WTC11 (cell line): ENCODE measurements around the gene CHRNA3. TPM values are rescaled to one million over a fixed set of nuclear protein-coding genes. Genes with fewer than 3 reads are reported as not detected.
"Not testable (repeated sequence)": the region's sequence is repeated elsewhere in the genome, so short reads cannot be mapped to it uniquely, and the experiment has no call there.

Source experiments
- ATAC-seq: fragments of 200-7000 bp; cut with Tn5 transposase; 2 replicates; pipeline ENCODE4 v1.10.0; 2021; ENCODE audit warnings: mild to moderate bottlenecking, moderate library complexity
- CTCF ChIA-PET: fragments of 300-600 bp; sonication (Branson Sonifier 250); formaldehyde crosslinking; loops from one replicate; lab custom pipeline; 2021; ENCODE audit warnings: antibody characterized with exemption; lab: Charles Lee
- POLR2A ChIA-PET: fragments of 350-600 bp; sonication (Branson Sonifier 250); formaldehyde crosslinking; loops from one replicate; lab custom pipeline; 2021; ENCODE audit warnings: antibody characterized with exemption; lab: Charles Lee
- DNase-seq: peaks from one replicate; pipeline ENCODE4 v3.0.0; 2021; ENCODE audit warnings: low spot score
- H3K27ac Mint-ChIP-seq: 2 replicates; pipeline ENCODE4 v1.8.0; 2021; ENCODE audit warnings: mixed read lengths
- H3K27me3 Mint-ChIP-seq: 2 replicates; pipeline ENCODE4 v1.8.0; 2021; ENCODE audit warnings: low read depth, mild to moderate bottlenecking, moderate library complexity, mixed read lengths
- H3K36me3 Mint-ChIP-seq: 2 replicates; pipeline ENCODE4 v1.8.0; 2021; ENCODE audit warnings: mixed read lengths
- H3K4me1 Mint-ChIP-seq: 2 replicates; pipeline ENCODE4 v1.8.0; 2022; ENCODE audit warnings: mixed read lengths
- H3K4me3 Mint-ChIP-seq: 2 replicates; pipeline ENCODE4 v1.8.0; 2021; ENCODE audit warnings: mild to moderate bottlenecking, moderate library complexity, mixed read lengths
- H3K9me3 Mint-ChIP-seq: 2 replicates; pipeline ENCODE4 v1.8.0; 2021; ENCODE audit warnings: mixed read lengths
- ATF6 ChIP-seq: sonication (generic); formaldehyde crosslinking; IDR thresholded peaks from 2 replicates; pipeline ENCODE4 v1.8.1; 2023; ENCODE audit warnings: mild to moderate bottlenecking, missing genetic modification reagents
- CBFB ChIP-seq: sonication (generic); formaldehyde crosslinking; IDR thresholded peaks from 2 replicates; pipeline ENCODE4 v1.8.1; 2022; ENCODE audit warnings: mild to moderate bottlenecking, low read depth, missing genetic modification reagents
- EMX1 ChIP-seq: fragments of 250-450 bp; sonication (Bioruptor Pico); IDR thresholded peaks from 2 replicates; pipeline ENCODE4 v1.8.0; 2021; ENCODE audit warnings: mild to moderate bottlenecking
- ERG ChIP-seq: fragments of 250-450 bp; sonication (Bioruptor Pico); IDR thresholded peaks from 2 replicates; pipeline ENCODE4 v1.8.0; 2021; ENCODE audit warnings: mild to moderate bottlenecking
- ETV6 ChIP-seq: sonication (generic); formaldehyde crosslinking; IDR thresholded peaks from 2 replicates; pipeline ENCODE4 v1.8.1; 2022; ENCODE audit warnings: mild to moderate bottlenecking, missing genetic modification reagents
- FOXK1 ChIP-seq: sonication (generic); formaldehyde crosslinking; IDR thresholded peaks from 2 replicates; pipeline ENCODE4 v1.8.0; 2022; ENCODE audit warnings: mild to moderate bottlenecking, moderate library complexity, missing genetic modification reagents
- GABPB1 ChIP-seq: sonication (generic); formaldehyde crosslinking; IDR thresholded peaks from 2 replicates; pipeline ENCODE4 v1.8.1; 2023; ENCODE audit warnings: mild to moderate bottlenecking, missing genetic modification reagents
- NR3C1 ChIP-seq: sonication (generic); formaldehyde crosslinking; conservative IDR thresholded peaks from 2 replicates; pipeline ENCODE4 v1.8.1; 2023; ENCODE audit warnings: low read depth, mild to moderate bottlenecking, missing genetic modification reagents
- SMAD4 ChIP-seq: sonication (generic); formaldehyde crosslinking; IDR thresholded peaks from 2 replicates; pipeline ENCODE4 v1.8.0; 2022; ENCODE audit warnings: mild to moderate bottlenecking, missing genetic modification reagents
- SP1 ChIP-seq: sonication (generic); formaldehyde crosslinking; conservative IDR thresholded peaks from 2 replicates; pipeline ENCODE4 v1.8.1; 2022; ENCODE audit warnings: missing genetic modification reagents
- STAT6 ChIP-seq: sonication (generic); formaldehyde crosslinking; conservative IDR thresholded peaks from 2 replicates; pipeline ENCODE4 v1.8.1; 2023; ENCODE audit warnings: mild to moderate bottlenecking, low read depth, missing genetic modification reagents, moderate library complexity
- TCF7 ChIP-seq: sonication (generic); formaldehyde crosslinking; IDR thresholded peaks from 2 replicates; pipeline ENCODE4 v1.8.0; 2022; ENCODE audit warnings: mild to moderate bottlenecking, low read depth, missing genetic modification reagents, moderate library complexity
- ZBTB21 ChIP-seq: sonication (generic); formaldehyde crosslinking; IDR thresholded peaks from 2 replicates; pipeline ENCODE4 v1.8.1; 2023; ENCODE audit warnings: mild to moderate bottlenecking, missing genetic modification reagents, borderline replicate concordance
- ZNF121 ChIP-seq: sonication (generic); formaldehyde crosslinking; IDR thresholded peaks from 2 replicates; pipeline ENCODE4 v1.8.0; 2023; ENCODE audit warnings: missing genetic modification reagents
- ZNF232 ChIP-seq: sonication (generic); formaldehyde crosslinking; IDR thresholded peaks from 2 replicates; pipeline ENCODE4 v1.8.0; 2022; ENCODE audit warnings: mild to moderate bottlenecking, missing genetic modification reagents
- total RNA-seq: library from RNA; stranded (reverse); gene quantifications from 3 replicates; pipeline ENCODE4 v1.2.3, GENCODE V29; 2021
- TF ChIP-seq, protein P1 (sequence below): fragments of 250-450 bp; sonication (Bioruptor Pico); IDR thresholded peaks from 2 replicates; pipeline ENCODE4 v2.1.2; 2022; ENCODE audit warnings: mild to moderate bottlenecking, moderate library complexity
- TF ChIP-seq, protein P2 (sequence below): sonication (generic); formaldehyde crosslinking; IDR thresholded peaks from 2 replicates; pipeline ENCODE4 v1.8.0; 2022; ENCODE audit warnings: missing genetic modification reagents
- TF ChIP-seq, protein P3 (sequence below): sonication (generic); formaldehyde crosslinking; IDR thresholded peaks from 2 replicates; pipeline ENCODE4 v1.8.0; 2022; ENCODE audit warnings: mild to moderate bottlenecking, missing genetic modification reagents
- TF ChIP-seq, protein P4 (sequence below): sonication (generic); formaldehyde crosslinking; IDR thresholded peaks from 2 replicates; pipeline ENCODE4 v1.8.1; 2023; ENCODE audit warnings: mild to moderate bottlenecking, moderate library complexity, missing genetic modification reagents

CHRNA3 gene
- total RNA-seq, 1 experiment from 2014 or later, result 4.4 TPM

DNA sequence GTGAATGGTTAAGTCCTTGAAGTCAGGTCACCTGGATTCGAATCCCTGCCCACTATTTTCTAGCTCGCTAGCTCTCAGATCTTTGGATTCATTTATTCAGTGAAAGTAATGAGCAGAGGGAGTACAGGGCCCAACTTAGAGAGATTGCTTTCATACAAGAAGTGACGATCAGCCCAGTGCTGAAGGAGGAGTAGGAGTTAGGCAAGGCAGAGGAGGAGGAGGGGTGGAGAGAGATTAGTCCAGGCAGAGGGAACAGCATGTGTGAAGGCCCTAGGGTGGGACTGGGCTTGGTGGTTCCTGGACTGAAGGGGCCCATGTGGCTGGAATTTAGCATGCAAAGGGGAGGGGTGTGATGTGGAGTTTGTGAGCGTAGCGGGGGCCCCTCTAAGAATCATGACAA, 59.3 kb downstream of the CHRNA3 start (continued):
- TF ChIP-seq, protein P1, sequence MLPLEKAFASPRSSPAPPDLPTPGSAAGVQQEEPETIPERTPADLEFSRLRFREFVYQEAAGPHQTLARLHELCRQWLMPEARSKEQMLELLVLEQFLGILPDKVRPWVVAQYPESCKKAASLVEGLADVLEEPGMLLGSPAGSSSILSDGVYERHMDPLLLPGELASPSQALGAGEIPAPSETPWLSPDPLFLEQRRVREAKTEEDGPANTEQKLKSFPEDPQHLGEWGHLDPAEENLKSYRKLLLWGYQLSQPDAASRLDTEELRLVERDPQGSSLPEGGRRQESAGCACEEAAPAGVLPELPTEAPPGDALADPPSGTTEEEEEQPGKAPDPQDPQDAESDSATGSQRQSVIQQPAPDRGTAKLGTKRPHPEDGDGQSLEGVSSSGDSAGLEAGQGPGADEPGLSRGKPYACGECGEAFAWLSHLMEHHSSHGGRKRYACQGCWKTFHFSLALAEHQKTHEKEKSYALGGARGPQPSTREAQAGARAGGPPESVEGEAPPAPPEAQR, result no peak

DNA sequence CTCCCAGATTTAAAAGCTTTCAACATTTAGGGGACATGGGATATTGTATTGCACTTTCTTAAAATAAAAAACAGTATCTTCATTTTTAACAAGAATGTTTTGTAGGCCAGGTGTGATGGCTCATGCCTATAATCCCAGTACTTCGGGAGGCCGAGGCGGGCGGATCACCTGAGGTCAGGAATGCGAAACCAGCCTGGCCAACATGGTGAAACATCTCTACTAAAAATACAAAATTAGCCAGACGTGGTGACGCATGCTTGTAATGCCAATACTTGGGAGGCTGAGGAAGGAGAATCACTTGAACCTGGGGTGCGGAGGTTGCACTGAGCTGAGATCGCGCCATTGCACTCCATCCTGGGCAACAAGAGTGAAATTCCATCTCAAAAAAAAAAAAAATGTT, 60.6 kb downstream of the CHRNA3 start:
- ATAC-seq, H3K27ac Mint-ChIP-seq, H3K36me3 Mint-ChIP-seq, H3K9me3 Mint-ChIP-seq, POLR2A ChIA-PET, H3K27me3 Mint-ChIP-seq, DNase-seq, H3K4me3 Mint-ChIP-seq: not testable (repeated sequence)
- peaks cover 11% of the 10 kb centered on the region for H3K4me1 Mint-ChIP-seq
- CTCF ChIA-PET, result interaction anchor here (1.1 kb wide), 1 partner anchor 20 kb away, joined by 3 read pairs; no protein-coding TSS in a partner anchor

- peaks cover 4% of the 10 kb centered on the region for H3K4me1 Mint-ChIP-seq
- no peak for DNase-seq
- peaks cover 20% of the 10 kb centered on the region for H3K36me3 Mint-ChIP-seq
- 0 out of 2 replicates have a peak, but pooled peaks have one; percentile 30 for ATAC-seq
- ChIA-PET POLR2A (interaction anchor here (1.1 kb wide), 1 partner anchor 13 kb away, joined by 11 read pairs; the partner anchor contains the start of gene CHRNA5), CTCF (interaction anchor here (1.1 to 1.4 kb wide), 2 partner anchors 13 to 244 kb away, joined by 3 to 4 read pairs; partner anchors contain the start of gene CHRNA5)
- H3K27me3 Mint-ChIP-seq, result no peaks in the 10 kb centered on the region
- H3K9me3 Mint-ChIP-seq, result peaks cover 1% of the 10 kb centered on the region; the same call in 1 of the 2 replicates
- H3K27ac Mint-ChIP-seq, result no peak overlapping the region
- H3K4me3 Mint-ChIP-seq, result no peak overlapping the region
- no peak for TF ChIP-seq NR3C1 (CRISPR knock-in tag)
- TF ChIP-seq SMAD4 (CRISPR knock-in tag), result no peak
- TF ChIP-seq ZBTB21, result no peak
- no peak for TF ChIP-seq EMX1 (CRISPR knock-in tag)
- TF ChIP-seq SP1 (CRISPR knock-in tag), result no peak
- TF ChIP-seq CBFB (CRISPR knock-in tag), result no peak
- no peak for TF ChIP-seq FOXK1
- TF ChIP-seq, protein P2, sequence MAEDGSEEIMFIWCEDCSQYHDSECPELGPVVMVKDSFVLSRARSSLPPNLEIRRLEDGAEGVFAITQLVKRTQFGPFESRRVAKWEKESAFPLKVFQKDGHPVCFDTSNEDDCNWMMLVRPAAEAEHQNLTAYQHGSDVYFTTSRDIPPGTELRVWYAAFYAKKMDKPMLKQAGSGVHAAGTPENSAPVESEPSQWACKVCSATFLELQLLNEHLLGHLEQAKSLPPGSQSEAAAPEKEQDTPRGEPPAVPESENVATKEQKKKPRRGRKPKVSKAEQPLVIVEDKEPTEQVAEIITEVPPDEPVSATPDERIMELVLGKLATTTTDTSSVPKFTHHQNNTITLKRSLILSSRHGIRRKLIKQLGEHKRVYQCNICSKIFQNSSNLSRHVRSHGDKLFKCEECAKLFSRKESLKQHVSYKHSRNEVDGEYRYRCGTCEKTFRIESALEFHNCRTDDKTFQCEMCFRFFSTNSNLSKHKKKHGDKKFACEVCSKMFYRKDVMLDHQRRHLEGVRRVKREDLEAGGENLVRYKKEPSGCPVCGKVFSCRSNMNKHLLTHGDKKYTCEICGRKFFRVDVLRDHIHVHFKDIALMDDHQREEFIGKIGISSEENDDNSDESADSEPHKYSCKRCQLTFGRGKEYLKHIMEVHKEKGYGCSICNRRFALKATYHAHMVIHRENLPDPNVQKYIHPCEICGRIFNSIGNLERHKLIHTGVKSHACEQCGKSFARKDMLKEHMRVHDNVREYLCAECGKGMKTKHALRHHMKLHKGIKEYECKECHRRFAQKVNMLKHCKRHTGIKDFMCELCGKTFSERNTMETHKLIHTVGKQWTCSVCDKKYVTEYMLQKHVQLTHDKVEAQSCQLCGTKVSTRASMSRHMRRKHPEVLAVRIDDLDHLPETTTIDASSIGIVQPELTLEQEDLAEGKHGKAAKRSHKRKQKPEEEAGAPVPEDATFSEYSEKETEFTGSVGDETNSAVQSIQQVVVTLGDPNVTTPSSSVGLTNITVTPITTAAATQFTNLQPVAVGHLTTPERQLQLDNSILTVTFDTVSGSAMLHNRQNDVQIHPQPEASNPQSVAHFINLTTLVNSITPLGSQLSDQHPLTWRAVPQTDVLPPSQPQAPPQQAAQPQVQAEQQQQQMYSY (CRISPR knock-in tag), result no peak
- no peak for TF ChIP-seq ATF6
- no peak for TF ChIP-seq ZNF121 (CRISPR knock-in tag)
- no peak for TF ChIP-seq GABPB1 (CRISPR knock-in tag)
- TF ChIP-seq, protein P3, sequence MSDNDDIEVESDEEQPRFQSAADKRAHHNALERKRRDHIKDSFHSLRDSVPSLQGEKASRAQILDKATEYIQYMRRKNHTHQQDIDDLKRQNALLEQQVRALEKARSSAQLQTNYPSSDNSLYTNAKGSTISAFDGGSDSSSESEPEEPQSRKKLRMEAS (CRISPR knock-in tag), result no peak
- TF ChIP-seq, protein P4, sequence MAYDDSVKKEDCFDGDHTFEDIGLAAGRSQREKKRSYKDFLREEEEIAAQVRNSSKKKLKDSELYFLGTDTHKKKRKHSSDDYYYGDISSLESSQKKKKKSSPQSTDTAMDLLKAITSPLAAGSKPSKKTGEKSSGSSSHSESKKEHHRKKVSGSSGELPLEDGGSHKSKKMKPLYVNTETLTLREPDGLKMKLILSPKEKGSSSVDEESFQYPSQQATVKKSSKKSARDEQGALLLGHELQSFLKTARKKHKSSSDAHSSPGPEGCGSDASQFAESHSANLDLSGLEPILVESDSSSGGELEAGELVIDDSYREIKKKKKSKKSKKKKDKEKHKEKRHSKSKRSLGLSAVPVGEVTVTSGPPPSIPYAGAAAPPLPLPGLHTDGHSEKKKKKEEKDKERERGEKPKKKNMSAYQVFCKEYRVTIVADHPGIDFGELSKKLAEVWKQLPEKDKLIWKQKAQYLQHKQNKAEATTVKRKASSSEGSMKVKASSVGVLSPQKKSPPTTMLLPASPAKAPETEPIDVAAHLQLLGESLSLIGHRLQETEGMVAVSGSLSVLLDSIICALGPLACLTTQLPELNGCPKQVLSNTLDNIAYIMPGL, result no peak
- TF ChIP-seq ERG (CRISPR knock-in tag), result no peak
- TF ChIP-seq ZNF232 (CRISPR knock-in tag), result no peak
- no peak for TF ChIP-seq ETV6
- TF ChIP-seq TCF7, result no peak
- TF ChIP-seq STAT6 (CRISPR knock-in tag), result no peak
These were observed 68.2 kb downstream of the CHRNA3 start for GRCh38 chr15:78552597-78552996.
